Kidney glomerular epithelial cell (primary cell): Measurements from ENCODE around the gene ZNF791.
"Not testable (repeated sequence)": the region's sequence is repeated elsewhere in the genome, so short reads cannot be mapped to it uniquely, and the experiment has no call there.

Experiments used
- DNase-seq: peaks from one replicate; lab custom pipeline; 2025; lab: John Stamatoyannopoulos, UW

The ZNF791 gene

GRCh38 chr19:12667731-12668302 is 57.1 kb downstream of the ZNF791 start:
- DNase-seq = no peak

- no peak for DNase-seq
Measured at GRCh38 chr19:12668346-12668745, 57.6 kb downstream of the ZNF791 start.

GRCh38 chr19:12668932-12669269 is 58.2 kb downstream of the ZNF791 start:
- no peak for DNase-seq

- peak; percentile 86 for DNase-seq
Measured at GRCh38 chr19:12669270-12670158, 58.8 kb downstream of the ZNF791 start.

GRCh38 chr19:12670159-12670928 is 59.6 kb downstream of the ZNF791 start:
- DNase-seq = no peak

- DNase-seq = no peak
Measured at GRCh38 chr19:12672744-12673143, 62.0 kb downstream of the ZNF791 start.

- DNase-seq = no peak
Measured at GRCh38 chr19:12675399-12675798, 64.7 kb downstream of the ZNF791 start.

- no peak for DNase-seq
Measured at GRCh38 chr19:12675940-12676339, 65.2 kb downstream of the ZNF791 start.

- peak; percentile 68 for DNase-seq
Measured at GRCh38 chr19:12676384-12676792, 65.7 kb downstream of the ZNF791 start.

GRCh38 chr19:12676928-12677327 is 66.2 kb downstream of the ZNF791 start:
- no peak for DNase-seq

GRCh38 chr19:12678039-12678438 is 67.3 kb downstream of the ZNF791 start:
- DNase-seq = not testable (repeated sequence)

- DNase-seq = no peak
Measured at GRCh38 chr19:12680034-12680433, 69.3 kb downstream of the ZNF791 start.

- peak; percentile 96 for DNase-seq
Measured at GRCh38 chr19:12681074-12681987, 70.6 kb downstream of the ZNF791 start, which contains the start of gene DHPS. DHPS (minus strand) TSS chr19:12681880; CDS start chr19:12681766, 114 bp downstream.
